ENCODE measurements around the gene TMEM18. TPM values are rescaled to one million over a fixed set of nuclear protein-coding genes. Genes with fewer than 3 reads are reported as not detected.

The TMEM18 gene
- total and polyA plus RNA-seq, 2 experiments from 2014 or later, result 35.4 to 47.1 TPM

- H3K4me1 ChIP-seq (ENCODE audit: insufficient read depth), result no peaks in the 10 kb centered on the region
- TF ChIP-seq CTCF (IDR thresholded peaks at IDR 0.05; ENCODE audit: poor library complexity), result no peak
- no peak for TF ChIP-seq EZH2phosphoT487 (IDR thresholded peaks at IDR 0.05; ENCODE audit: low read depth, severe bottlenecking, unreplicated experiment)
- H3K27ac ChIP-seq, result no peak overlapping the region
- WGBS (ENCODE audit: low lambda C conversion rate, missing lambda C conversion rate), result 84% methylated on average over 10 of the region's 10 CpGs
- no peak for DNase-seq (ENCODE audit: low spot score)
- H3K9me2 ChIP-seq (replicated peaks; ENCODE audit: insufficient read depth), result no peaks in the 10 kb centered on the region
- no peak overlapping the region for H2AFZ ChIP-seq
- no peak overlapping the region for H3K4me3 ChIP-seq
- no peaks in the 10 kb centered on the region for H3K9me3 ChIP-seq (ENCODE audit: low read depth)
- no peaks in the 10 kb centered on the region for H3K79me2 ChIP-seq
- no peak overlapping the region for H3K4me2 ChIP-seq
- H4K20me1 ChIP-seq (ENCODE audit: insufficient read depth, poor library complexity, severe bottlenecking), result no peaks in the 10 kb centered on the region
- no peaks in the 10 kb centered on the region for H3K27me3 ChIP-seq
- no peaks in the 10 kb centered on the region for H3K36me3 ChIP-seq (replicated peaks; ENCODE audit: insufficient read depth, low read depth)
Observed at GRCh38 chr2:622357-622756, 54.8 kb downstream of the TMEM18 start.

GRCh38 chr2:621303-622099 is 55.7 kb downstream of the TMEM18 start:
- no peak overlapping the region for H3K4me3 ChIP-seq
- DNase-seq (ENCODE audit: low spot score), result no peak
- no peak overlapping the region for H3K4me2 ChIP-seq
- H2AFZ ChIP-seq, result no peak overlapping the region
- no peaks in the 10 kb centered on the region for H3K79me2 ChIP-seq
- WGBS (ENCODE audit: low lambda C conversion rate, missing lambda C conversion rate), result 97% methylated on average over 45 of the region's 45 CpGs
- no peaks in the 10 kb centered on the region for H3K9me3 ChIP-seq (ENCODE audit: low read depth)
- H3K27ac ChIP-seq, result no peak overlapping the region
- no peaks in the 10 kb centered on the region for H3K27me3 ChIP-seq
- H3K4me1 ChIP-seq (ENCODE audit: insufficient read depth), result no peaks in the 10 kb centered on the region
- no peaks in the 10 kb centered on the region for H3K9me2 ChIP-seq (replicated peaks; ENCODE audit: insufficient read depth)
- H3K36me3 ChIP-seq (replicated peaks; ENCODE audit: insufficient read depth, low read depth), result no peaks in the 10 kb centered on the region
- TF ChIP-seq CTCF (IDR thresholded peaks at IDR 0.05; ENCODE audit: poor library complexity), result no peak
- no peak for TF ChIP-seq EZH2phosphoT487 (IDR thresholded peaks at IDR 0.05; ENCODE audit: low read depth, severe bottlenecking, unreplicated experiment)
- TF ChIP-seq EZH2 (IDR thresholded peaks at IDR 0.05; ENCODE audit: borderline replicate concordance), result no peak
- H4K20me1 ChIP-seq (ENCODE audit: insufficient read depth, poor library complexity, severe bottlenecking), result no peaks in the 10 kb centered on the region

DNA sequence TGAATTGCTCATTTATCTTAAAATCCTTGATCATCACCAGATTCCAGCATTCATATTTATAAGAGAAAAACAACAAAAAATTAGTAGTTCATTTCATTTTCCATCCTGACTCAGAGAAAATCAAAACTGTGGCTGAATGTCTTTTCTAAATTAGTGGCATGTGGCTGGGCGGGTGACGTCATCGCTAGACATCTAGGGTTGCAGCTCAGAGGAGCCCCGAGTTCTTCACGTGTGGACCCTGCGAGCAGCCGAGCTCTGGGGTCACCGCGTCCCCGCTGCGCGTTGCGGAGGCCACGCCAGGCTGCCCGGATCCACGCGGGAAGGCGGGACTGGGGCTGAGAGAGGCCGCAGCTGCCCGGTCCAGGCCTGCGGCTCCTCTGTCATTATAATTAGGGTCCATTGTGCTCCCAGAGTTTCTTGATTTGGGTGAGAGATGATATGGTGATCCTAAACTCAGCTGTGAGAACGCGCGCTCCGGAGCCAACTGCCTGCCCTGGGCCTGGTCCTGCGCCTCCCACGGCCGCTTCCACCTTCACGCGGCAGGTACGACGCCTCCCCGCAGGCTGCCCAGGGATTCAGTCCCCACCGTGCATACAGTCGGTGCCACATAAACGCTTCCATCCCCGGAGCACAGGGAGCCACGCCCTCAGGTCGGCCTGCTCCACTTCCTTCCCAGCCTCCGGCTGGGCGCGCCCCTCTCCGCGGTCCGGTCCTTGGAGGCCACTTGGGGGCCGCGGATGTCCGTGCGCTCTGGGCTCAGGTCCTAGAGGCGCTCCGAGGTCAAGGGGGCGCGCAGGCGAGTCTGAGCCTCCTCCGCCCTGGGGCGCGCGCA is 56.5 kb downstream of the TMEM18 start:
- no peak overlapping the region for H3K27ac ChIP-seq
- no peaks in the 10 kb centered on the region for H3K9me3 ChIP-seq (ENCODE audit: low read depth)
- no peaks in the 10 kb centered on the region for H4K20me1 ChIP-seq (ENCODE audit: insufficient read depth, poor library complexity, severe bottlenecking)
- no peak for DNase-seq (ENCODE audit: low spot score)
- no peaks in the 10 kb centered on the region for H3K9me2 ChIP-seq (replicated peaks; ENCODE audit: insufficient read depth)
- H3K27me3 ChIP-seq, result no peaks in the 10 kb centered on the region
- H3K36me3 ChIP-seq (replicated peaks; ENCODE audit: insufficient read depth, low read depth), result no peaks in the 10 kb centered on the region
- TF ChIP-seq EZH2phosphoT487 (IDR thresholded peaks at IDR 0.05; ENCODE audit: low read depth, severe bottlenecking, unreplicated experiment) (no peak), EZH2 (IDR thresholded peaks at IDR 0.05; ENCODE audit: borderline replicate concordance) (no peak), CTCF (IDR thresholded peaks at IDR 0.05; ENCODE audit: poor library complexity) (no peak)
- no peaks in the 10 kb centered on the region for H3K79me2 ChIP-seq
- WGBS (ENCODE audit: low lambda C conversion rate, missing lambda C conversion rate), result 98% methylated on average over 51 of the region's 58 CpGs
- no peak overlapping the region for H3K4me3 ChIP-seq
- no peaks in the 10 kb centered on the region for H3K4me1 ChIP-seq (ENCODE audit: insufficient read depth)
- no peak overlapping the region for H2AFZ ChIP-seq
- no peak overlapping the region for H3K4me2 ChIP-seq

Data from hepatocyte (in vitro differentiated cells).